Calu3 (cell line): Measurements from ENCODE around the gene TCFL5. TPM values are rescaled to one million over a fixed set of nuclear protein-coding genes. Genes with fewer than 3 reads are reported as not detected.

Experiments
- BruUV-seq: library from RNA; stranded (reverse); fragments of 400-500 nt; replicated peaks from 2 replicates; lab custom pipeline; 2021; lab: Mats Ljungman, UMichigan
- CTCF ChIA-PET: fragments of 300-600 bp; sonication (Branson Sonifier 250); formaldehyde crosslinking; loops from one replicate; lab custom pipeline; 2022; ENCODE audit warnings: antibody characterized with exemption; lab: Charles Lee
- DNase-seq: peaks from one replicate; pipeline ENCODE4 v3.0.0; 2022
- H3K27ac Mint-ChIP-seq: one replicate; pipeline ENCODE4 v1.8.0; 2022; ENCODE audit warnings: mixed read lengths; ENCODE audit not compliant: unreplicated experiment
- H3K27me3 Mint-ChIP-seq: one replicate; pipeline ENCODE4 v1.8.0; 2022; ENCODE audit warnings: mixed read lengths; ENCODE audit not compliant: unreplicated experiment
- H3K36me3 Mint-ChIP-seq: one replicate; pipeline ENCODE4 v1.8.0; 2022; ENCODE audit warnings: mild to moderate bottlenecking, moderate library complexity, mixed read lengths; ENCODE audit not compliant: insufficient read depth, unreplicated experiment
- H3K4me1 Mint-ChIP-seq: one replicate; pipeline ENCODE4 v1.8.0; 2022; ENCODE audit warnings: mild to moderate bottlenecking, low read depth, mixed read lengths; ENCODE audit not compliant: unreplicated experiment
- H3K4me3 Mint-ChIP-seq: one replicate; pipeline ENCODE4 v1.8.0; 2022; ENCODE audit warnings: mild to moderate bottlenecking, low read depth, moderate library complexity, mixed read lengths; ENCODE audit not compliant: unreplicated experiment
- H3K9me3 Mint-ChIP-seq: one replicate; pipeline ENCODE4 v1.8.0; 2022; ENCODE audit warnings: low read depth, mixed read lengths; ENCODE audit not compliant: unreplicated experiment
- intact Hi-C: fragments of 100-400 bp; cut with micrococcal nuclease; formaldehyde crosslinking; loops from one replicate; pipeline ENCODE4 v1.10.0; 2022; ENCODE audit not compliant: unreplicated experiment
- total RNA-seq: library from RNA; stranded (reverse); gene quantifications from 2 replicates; pipeline ENCODE4 v1.2.3, GENCODE V29; 2022
- TF ChIP-seq, protein P1 (sequence below): fragments of 200-600 bp; IDR thresholded peaks from one replicate; pipeline ENCODE4 v1.8.0; 2022; ENCODE audit warnings: antibody characterized with exemption; ENCODE audit not compliant: unreplicated experiment

TCFL5 gene
- total RNA-seq, 1 experiment from 2014 or later, result 22.3 TPM

DNA sequence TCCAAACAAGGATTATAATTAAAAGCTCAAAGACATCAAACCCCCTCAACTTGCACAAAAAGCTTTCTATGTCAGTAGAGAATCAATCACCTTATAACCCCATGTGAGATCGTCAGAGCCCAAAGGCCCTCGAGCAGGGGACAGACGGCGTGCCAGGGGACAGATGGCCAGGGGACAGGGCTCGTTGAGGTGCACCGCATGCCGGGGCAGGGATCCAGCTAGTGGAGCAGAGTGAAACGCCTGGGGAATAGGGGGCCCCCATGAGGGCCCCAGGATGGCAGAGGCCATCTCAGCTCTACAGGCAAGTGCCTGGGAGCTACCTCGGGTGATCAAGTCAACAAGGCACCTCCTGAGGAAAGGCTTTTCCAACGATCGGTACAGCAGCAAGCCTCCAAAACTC is 36.0 kb upstream of the TCFL5 start:
- peak overlapping the region; percentile 28 for H3K4me3 Mint-ChIP-seq

DNA sequence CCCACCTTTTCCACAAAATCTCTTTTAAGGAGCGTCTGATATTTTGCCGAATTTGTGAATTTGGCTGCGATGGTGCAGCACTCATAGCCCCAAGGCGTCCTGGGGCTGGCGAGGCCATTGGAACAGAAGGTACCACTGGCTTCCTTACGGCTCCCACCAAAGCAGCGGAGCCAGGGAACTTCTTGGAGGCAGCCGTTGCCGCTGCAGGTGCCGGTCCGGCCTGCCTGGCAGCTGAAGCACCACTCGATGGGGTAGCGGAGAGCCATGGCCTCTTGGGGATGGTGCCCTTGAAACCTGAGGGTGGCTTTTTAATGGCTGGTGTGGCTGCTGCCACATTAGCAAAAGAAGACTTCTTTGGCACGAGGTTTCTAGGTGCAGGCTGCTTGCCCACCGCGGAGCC is 34.9 kb upstream of the TCFL5 start:
- TF ChIP-seq, protein P1, sequence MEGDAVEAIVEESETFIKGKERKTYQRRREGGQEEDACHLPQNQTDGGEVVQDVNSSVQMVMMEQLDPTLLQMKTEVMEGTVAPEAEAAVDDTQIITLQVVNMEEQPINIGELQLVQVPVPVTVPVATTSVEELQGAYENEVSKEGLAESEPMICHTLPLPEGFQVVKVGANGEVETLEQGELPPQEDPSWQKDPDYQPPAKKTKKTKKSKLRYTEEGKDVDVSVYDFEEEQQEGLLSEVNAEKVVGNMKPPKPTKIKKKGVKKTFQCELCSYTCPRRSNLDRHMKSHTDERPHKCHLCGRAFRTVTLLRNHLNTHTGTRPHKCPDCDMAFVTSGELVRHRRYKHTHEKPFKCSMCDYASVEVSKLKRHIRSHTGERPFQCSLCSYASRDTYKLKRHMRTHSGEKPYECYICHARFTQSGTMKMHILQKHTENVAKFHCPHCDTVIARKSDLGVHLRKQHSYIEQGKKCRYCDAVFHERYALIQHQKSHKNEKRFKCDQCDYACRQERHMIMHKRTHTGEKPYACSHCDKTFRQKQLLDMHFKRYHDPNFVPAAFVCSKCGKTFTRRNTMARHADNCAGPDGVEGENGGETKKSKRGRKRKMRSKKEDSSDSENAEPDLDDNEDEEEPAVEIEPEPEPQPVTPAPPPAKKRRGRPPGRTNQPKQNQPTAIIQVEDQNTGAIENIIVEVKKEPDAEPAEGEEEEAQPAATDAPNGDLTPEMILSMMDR, result no peak
- Mint-ChIP-seq H3K4me3 (no peak overlapping the region), H3K27me3 (no peaks in the 10 kb centered on the region), H3K4me1 (peaks cover 18% of the 10 kb centered on the region), H3K9me3 (no peaks in the 10 kb centered on the region), H3K36me3 (peaks cover 94% of the 10 kb centered on the region), H3K27ac (no peak overlapping the region)
- DNase-seq, result no peak
- intact Hi-C loops, result no loop called here
- CTCF ChIA-PET, result no interaction called here
- no TSS peak for BruUV-seq

More for the DNA sequence above, 36.0 kb upstream of the TCFL5 start:
- Mint-ChIP-seq H3K27me3 (no peaks in the 10 kb centered on the region), H3K36me3 (peaks cover 94% of the 10 kb centered on the region), H3K9me3 (no peaks in the 10 kb centered on the region), H3K27ac (no peak overlapping the region), H3K4me1 (peaks cover 19% of the 10 kb centered on the region)
- TF ChIP-seq, protein P1, result no peak
- CTCF ChIA-PET, result interaction anchor here (0.5 to 1.0 kb wide), 2 partner anchors 10 to 41 kb away, joined by 3 read pairs; no protein-coding TSS in a partner anchor
- no TSS peak for BruUV-seq
- intact Hi-C loops, result no loop called here
- DNase-seq, result no peak

DNA sequence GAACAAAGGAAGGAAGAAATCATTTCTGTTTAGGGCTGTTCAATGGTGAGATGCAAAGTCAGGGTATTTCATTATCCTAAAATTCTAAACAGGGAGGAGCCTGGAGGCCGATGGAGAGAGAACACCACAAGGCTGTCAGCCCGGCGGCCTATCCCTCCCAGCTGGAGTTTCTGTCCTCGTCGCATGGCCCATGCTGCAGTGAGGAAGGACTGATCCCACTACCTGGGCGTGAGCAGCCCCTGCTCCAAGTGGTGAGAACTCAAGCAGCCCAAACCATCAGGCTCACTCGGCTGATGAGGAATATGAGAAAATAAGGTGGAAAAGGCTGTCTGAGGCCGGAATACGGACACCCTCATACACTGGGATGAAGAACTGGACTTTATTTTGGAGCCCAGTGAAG is 33.9 kb upstream of the TCFL5 start:
- no peak overlapping the region for H3K27ac Mint-ChIP-seq
- no TSS peak for BruUV-seq

DNA sequence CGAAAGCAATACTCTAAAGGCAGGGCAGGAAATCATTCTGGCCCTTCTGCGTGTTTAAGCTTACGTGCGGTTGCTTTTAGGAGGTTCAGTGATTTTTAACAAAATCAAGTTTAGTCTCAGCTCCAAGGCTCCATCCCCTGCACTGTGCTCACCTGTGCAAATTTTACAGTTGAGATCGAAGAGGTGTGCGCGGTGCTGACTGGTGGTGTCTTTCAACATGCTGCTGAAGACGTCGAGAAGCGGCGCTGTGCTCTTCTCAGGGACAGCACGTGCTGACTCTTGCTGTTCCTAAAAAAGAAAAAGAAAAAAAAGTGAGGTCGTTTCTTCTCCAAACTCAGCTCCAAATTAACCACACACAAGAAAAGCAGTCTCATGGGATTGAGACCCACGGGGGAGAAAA is 32.6 kb upstream of the TCFL5 start:
- H3K36me3 Mint-ChIP-seq, result peaks cover 88% of the 10 kb centered on the region
- no peak overlapping the region for H3K4me3 Mint-ChIP-seq
- H3K27ac Mint-ChIP-seq, result no peak overlapping the region
- H3K27me3 Mint-ChIP-seq, result no peaks in the 10 kb centered on the region
- no peak for DNase-seq
- TF ChIP-seq, protein P1, result no peak
- H3K4me1 Mint-ChIP-seq, result no peaks in the 10 kb centered on the region
- H3K9me3 Mint-ChIP-seq, result no peaks in the 10 kb centered on the region
- BruUV-seq, result no TSS peak
- intact Hi-C loops, result no loop called here
- CTCF ChIA-PET, result interaction anchor here (0.9 kb wide), 1 partner anchor 21 kb away, joined by 3 read pairs; no protein-coding TSS in a partner anchor

More for the DNA sequence above, 33.9 kb upstream of the TCFL5 start:
- Mint-ChIP-seq H3K4me1 (peaks cover 9% of the 10 kb centered on the region), H3K9me3 (no peaks in the 10 kb centered on the region), H3K4me3 (no peak overlapping the region), H3K27me3 (no peaks in the 10 kb centered on the region), H3K36me3 (peaks cover 92% of the 10 kb centered on the region)
- CTCF ChIA-PET, result interaction anchor here (0.9 kb wide), 1 partner anchor 22 kb away, joined by 3 read pairs; no protein-coding TSS in a partner anchor
- TF ChIP-seq, protein P1, result no peak
- intact Hi-C loops, result no loop called here
- DNase-seq, result no peak
